Measurements from ENCODE around the gene PLXDC2.

The PLXDC2 gene

GRCh38 chr10:19920075-19920726 lies 104.0 kb downstream of the PLXDC2 start:
- H3K27ac ChIP-seq: peak overlapping the region; percentile 28
- no peak for TF ChIP-seq CTCF (conservative IDR thresholded peaks at IDR 0.05)

DNA sequence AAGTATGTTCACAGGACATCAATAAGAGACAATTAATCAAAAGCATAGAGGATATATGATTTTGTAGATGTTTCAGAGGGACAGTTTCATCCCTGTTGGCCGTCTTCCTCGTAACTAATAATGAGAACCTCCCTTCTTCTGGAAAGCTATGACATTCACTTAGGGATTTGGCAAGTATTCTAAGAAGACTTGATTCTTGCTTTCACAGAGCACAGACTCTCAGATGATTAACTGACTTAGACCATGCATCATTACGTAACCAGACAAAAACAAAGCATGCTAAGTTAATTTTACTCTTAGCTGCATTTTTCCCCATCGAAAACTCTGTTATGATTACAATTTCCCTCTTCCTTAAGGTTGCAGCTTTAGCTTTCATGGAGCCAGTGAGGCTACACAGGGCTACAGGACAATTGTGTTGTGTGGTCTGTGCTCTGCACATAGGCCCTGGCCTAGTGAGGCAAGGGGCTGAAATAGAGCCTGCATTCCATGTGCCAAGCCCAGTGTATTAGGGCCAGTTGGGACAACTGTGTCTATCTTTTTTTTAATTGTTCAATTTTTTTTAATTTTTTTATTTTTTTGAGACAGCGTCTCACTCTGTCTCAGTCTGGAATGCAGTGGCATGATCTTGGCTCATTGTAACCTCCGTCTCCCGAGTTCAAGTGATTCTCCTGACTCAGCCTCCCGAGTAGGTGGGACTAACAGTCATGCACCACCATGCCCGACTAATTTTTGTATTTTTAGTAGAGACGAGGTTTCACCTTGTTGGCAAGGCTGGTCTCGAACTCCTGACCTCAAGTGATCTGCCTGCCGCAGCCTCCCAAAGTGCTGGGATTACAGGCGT lies 105.3 kb downstream of the PLXDC2 start:
- H3K27ac ChIP-seq: peak overlapping the region; percentile 48
- TF ChIP-seq CTCF (conservative IDR thresholded peaks at IDR 0.05): no peak

GRCh38 chr10:19922236-19922963 lies 106.2 kb downstream of the PLXDC2 start:
- TF ChIP-seq CTCF (conservative IDR thresholded peaks at IDR 0.05): no peak
- H3K27ac ChIP-seq: peak overlapping the region; percentile 48

GRCh38 chr10:19925064-19925463 lies 108.8 kb downstream of the PLXDC2 start:
- no peak for TF ChIP-seq CTCF (conservative IDR thresholded peaks at IDR 0.05)
- H3K27ac ChIP-seq: no peak overlapping the region

DNA sequence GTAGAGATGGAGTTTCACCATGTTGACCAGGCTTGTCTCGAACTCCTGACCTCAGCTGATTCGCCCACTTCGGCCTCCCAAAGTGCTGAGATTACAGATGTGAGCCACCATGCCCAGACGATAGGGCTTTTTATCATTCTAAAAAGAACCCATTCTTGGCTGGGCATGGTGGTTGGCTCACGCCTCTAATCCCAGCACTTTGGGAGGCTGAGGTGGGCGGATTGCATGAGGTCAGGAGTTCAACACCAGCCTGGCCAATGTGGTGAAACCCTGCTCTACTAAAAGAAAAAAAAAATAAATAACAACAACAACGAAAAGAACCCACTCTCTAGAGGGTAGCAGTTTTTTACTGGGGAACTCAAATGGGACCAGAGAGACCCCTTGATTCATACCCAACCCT lies 112.7 kb downstream of the PLXDC2 start:
- TF ChIP-seq CTCF (conservative IDR thresholded peaks at IDR 0.05): no peak
- no peak overlapping the region for H3K27ac ChIP-seq

DNA sequence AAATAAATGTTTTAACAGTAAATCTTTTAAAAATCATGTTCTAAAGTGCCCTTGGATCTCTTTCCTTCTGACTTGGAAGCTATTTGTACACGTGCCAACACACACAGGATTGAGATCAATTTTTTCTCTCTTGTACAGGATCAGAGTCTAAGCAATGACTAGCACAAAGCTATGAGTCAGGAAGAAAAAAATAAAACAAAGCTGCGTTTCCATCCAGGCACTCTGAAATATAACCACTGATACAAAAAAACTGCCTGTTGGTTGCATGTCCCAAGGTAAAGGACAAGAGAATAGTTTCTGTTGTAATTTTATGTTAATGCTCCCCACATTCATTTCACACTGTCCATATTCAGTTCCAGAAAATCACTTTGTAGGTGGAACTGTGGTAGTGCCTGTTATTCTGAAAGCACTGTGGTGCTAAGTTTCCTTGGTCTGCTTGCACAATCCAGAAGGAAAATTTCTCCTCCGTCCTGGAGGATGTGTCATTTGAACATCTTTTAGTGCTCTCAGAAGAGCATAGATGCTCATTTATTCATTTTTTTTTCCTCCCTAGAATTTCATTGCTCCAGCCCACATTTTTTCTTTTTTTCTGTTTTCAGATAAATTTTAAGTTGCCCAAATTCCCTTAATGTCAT lies 113.4 kb downstream of the PLXDC2 start:
- TF ChIP-seq CTCF (conservative IDR thresholded peaks at IDR 0.05): no peak
- peak overlapping the region; percentile 88 for H3K27ac ChIP-seq
